OCI-LY3 (cell line): ENCODE results near the gene GPC2.

ENCODE experiments used
- H2AFZ ChIP-seq: fragments of 200-600, 300-600 bp; shearing (Covaris generic); 2 replicates; pipeline ENCODE4 v1.6.0; 2014; ENCODE audit warnings: antibody characterized with exemption, low read depth, low read length
- H3K27ac ChIP-seq: fragments of 200-600, 300-600 bp; sonication (generic); 2 replicates; pipeline ENCODE4 v1.5.1; 2014; ENCODE audit warnings: mild to moderate bottlenecking, low read length, moderate library complexity, mixed read lengths
- H3K27me3 ChIP-seq: fragments of 200-600, 300-600 bp; sonication (generic); 2 replicates; pipeline ENCODE4 v1.6.1; 2014; ENCODE audit warnings: low read depth, low read length, mixed read lengths
- H3K36me3 ChIP-seq: fragments of 200-600, 300-600 bp; sonication (generic); replicated peaks from 2 replicates; pipeline ENCODE3; 2014; ENCODE audit warnings: low read depth, low read length, mixed read lengths
- H3K4me1 ChIP-seq: fragments of 300-600, 200-600 bp; sonication (generic); 2 replicates; pipeline ENCODE4 v1.6.1; 2014; ENCODE audit warnings: low read length, mixed read lengths
- H3K4me2 ChIP-seq: fragments of 200-600, 300-600 bp; sonication (generic); 2 replicates; pipeline ENCODE4 v1.6.1; 2014; ENCODE audit warnings: low read length, mixed read lengths
- H3K4me3 ChIP-seq: fragments of 300-600, 200-600 bp; sonication (generic); 2 replicates; pipeline ENCODE4 v1.5.1; 2014; ENCODE audit warnings: antibody characterized with exemption, mild to moderate bottlenecking, low read length, moderate library complexity
- H3K79me2 ChIP-seq: fragments of 300-600, 200-600 bp; shearing (Covaris generic); 2 replicates; pipeline ENCODE4 v1.6.1; 2014; ENCODE audit warnings: mild to moderate bottlenecking, low read length, mixed read lengths
- H3K9ac ChIP-seq: fragments of 300-600, 200-600 bp; shearing (Covaris generic); 2 replicates; pipeline ENCODE4 v1.6.0; 2014; ENCODE audit warnings: mild to moderate bottlenecking, low read length, moderate library complexity
- H3K9me3 ChIP-seq: fragments of 200-600, 300-600 bp; shearing (Covaris generic); 2 replicates; pipeline ENCODE4 v1.6.1; 2014; ENCODE audit warnings: low read length, mixed read lengths; ENCODE audit not compliant: insufficient read depth
- H4K20me1 ChIP-seq: fragments of 200-600, 300-600 bp; sonication (generic); 2 replicates; pipeline ENCODE4 v1.6.1; 2016; ENCODE audit warnings: low read length, mixed read lengths; ENCODE audit not compliant: insufficient read depth
- EZH2phosphoT487 ChIP-seq: fragments of 200-600 bp; shearing (Covaris generic); IDR thresholded peaks from 2 replicates; pipeline ENCODE4 v1.6.1; 2018; ENCODE audit warnings: antibody characterized with exemption, mixed run types, low read depth
- TF ChIP-seq, protein P1 (sequence below): fragments of 200-600, 300-600 bp; sonication (generic); IDR thresholded peaks from 2 replicates; pipeline ENCODE4 v1.5.1; 2014; ENCODE audit warnings: antibody characterized with exemption, low read length, low read depth

Gene GPC2

DNA sequence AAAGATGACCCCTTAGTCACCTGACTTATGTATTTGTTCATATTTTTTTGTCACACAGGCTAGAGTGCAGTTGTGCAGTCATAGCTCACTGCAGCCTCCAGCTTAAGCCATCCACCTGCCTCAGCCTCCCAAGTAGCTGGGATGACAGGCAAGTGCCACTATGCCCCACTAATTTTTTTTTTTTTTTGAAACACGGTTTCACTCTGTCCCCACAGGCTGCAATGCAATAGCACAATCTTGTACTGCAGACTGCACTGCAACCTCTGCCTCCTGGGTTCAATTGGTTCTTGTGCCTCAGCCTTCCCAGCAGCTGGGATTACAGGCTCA is 48.6 kb downstream of the GPC2 start:
- peaks cover 17% of the 10 kb centered on the region for H3K79me2 ChIP-seq
- peak overlapping the region; percentile 90 for H3K4me2 ChIP-seq
- peaks cover 19% of the 10 kb centered on the region for H3K4me1 ChIP-seq
- H3K27ac ChIP-seq, result no peak overlapping the region
- no peak overlapping the region for H2AFZ ChIP-seq
- H4K20me1 ChIP-seq, result no peaks in the 10 kb centered on the region
- H3K27me3 ChIP-seq, result no peaks in the 10 kb centered on the region
- H3K9ac ChIP-seq, result peak overlapping the region; percentile 96; the same call in 1 of the 2 replicates
- H3K36me3 ChIP-seq, result peaks cover 7% of the 10 kb centered on the region
- TF ChIP-seq, protein P1, sequence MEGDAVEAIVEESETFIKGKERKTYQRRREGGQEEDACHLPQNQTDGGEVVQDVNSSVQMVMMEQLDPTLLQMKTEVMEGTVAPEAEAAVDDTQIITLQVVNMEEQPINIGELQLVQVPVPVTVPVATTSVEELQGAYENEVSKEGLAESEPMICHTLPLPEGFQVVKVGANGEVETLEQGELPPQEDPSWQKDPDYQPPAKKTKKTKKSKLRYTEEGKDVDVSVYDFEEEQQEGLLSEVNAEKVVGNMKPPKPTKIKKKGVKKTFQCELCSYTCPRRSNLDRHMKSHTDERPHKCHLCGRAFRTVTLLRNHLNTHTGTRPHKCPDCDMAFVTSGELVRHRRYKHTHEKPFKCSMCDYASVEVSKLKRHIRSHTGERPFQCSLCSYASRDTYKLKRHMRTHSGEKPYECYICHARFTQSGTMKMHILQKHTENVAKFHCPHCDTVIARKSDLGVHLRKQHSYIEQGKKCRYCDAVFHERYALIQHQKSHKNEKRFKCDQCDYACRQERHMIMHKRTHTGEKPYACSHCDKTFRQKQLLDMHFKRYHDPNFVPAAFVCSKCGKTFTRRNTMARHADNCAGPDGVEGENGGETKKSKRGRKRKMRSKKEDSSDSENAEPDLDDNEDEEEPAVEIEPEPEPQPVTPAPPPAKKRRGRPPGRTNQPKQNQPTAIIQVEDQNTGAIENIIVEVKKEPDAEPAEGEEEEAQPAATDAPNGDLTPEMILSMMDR, result no peak
- no peak for TF ChIP-seq EZH2phosphoT487
- peak overlapping the region; percentile 97 for H3K4me3 ChIP-seq
- H3K9me3 ChIP-seq, result no peaks in the 10 kb centered on the region

DNA sequence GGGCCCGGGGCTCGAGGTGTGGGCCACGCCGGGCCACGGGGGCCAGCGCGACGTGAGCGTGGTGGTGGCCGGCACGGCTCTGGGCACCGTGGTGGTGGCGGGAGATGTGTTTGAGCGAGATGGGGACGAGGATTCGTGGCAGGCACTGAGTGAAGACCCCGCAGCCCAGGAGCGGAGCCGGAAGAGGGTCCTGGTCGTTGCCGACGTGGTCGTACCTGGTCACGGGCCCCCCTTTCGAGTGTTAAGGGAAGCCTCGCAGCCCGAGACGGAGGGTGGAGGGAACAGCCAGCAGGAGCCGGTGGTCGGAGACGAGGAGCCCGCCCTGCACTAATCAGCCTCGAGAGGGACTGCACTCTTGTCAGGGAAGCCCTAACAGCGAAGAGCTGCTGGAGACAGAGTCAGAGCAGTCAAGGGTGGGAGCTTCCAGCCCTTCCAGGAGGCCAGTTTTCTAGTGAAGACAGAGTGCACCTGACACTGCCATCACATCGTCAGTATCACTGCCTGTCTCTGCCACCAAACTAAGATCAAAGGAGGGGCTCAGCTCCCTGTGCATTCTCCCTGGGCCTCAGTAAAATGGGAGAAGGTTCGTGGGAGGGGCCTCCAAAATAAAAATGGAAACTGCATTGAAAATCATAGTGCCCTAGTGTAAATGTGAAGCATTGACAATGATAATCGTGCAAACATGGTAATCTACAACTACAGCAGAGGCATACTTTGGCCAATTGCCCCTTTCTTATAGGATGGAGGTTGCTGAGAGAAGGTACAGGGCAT is 49.1 kb downstream of the GPC2 start:
- TF ChIP-seq EZH2phosphoT487, result no peak
- TF ChIP-seq, protein P1, result no peak
- H2AFZ ChIP-seq, result peak overlapping the region; percentile 81
- H3K9ac ChIP-seq, result peak overlapping the region; percentile 96
- H3K27ac ChIP-seq, result peak overlapping the region; percentile 94
- H3K79me2 ChIP-seq, result peaks cover 17% of the 10 kb centered on the region
- peaks cover 19% of the 10 kb centered on the region for H3K4me1 ChIP-seq
- no peaks in the 10 kb centered on the region for H4K20me1 ChIP-seq
- peak overlapping the region; percentile 90 for H3K4me2 ChIP-seq
- H3K4me3 ChIP-seq, result peak overlapping the region; percentile 97
- H3K36me3 ChIP-seq, result peaks cover 7% of the 10 kb centered on the region
- no peaks in the 10 kb centered on the region for H3K9me3 ChIP-seq
- H3K27me3 ChIP-seq, result no peaks in the 10 kb centered on the region

DNA sequence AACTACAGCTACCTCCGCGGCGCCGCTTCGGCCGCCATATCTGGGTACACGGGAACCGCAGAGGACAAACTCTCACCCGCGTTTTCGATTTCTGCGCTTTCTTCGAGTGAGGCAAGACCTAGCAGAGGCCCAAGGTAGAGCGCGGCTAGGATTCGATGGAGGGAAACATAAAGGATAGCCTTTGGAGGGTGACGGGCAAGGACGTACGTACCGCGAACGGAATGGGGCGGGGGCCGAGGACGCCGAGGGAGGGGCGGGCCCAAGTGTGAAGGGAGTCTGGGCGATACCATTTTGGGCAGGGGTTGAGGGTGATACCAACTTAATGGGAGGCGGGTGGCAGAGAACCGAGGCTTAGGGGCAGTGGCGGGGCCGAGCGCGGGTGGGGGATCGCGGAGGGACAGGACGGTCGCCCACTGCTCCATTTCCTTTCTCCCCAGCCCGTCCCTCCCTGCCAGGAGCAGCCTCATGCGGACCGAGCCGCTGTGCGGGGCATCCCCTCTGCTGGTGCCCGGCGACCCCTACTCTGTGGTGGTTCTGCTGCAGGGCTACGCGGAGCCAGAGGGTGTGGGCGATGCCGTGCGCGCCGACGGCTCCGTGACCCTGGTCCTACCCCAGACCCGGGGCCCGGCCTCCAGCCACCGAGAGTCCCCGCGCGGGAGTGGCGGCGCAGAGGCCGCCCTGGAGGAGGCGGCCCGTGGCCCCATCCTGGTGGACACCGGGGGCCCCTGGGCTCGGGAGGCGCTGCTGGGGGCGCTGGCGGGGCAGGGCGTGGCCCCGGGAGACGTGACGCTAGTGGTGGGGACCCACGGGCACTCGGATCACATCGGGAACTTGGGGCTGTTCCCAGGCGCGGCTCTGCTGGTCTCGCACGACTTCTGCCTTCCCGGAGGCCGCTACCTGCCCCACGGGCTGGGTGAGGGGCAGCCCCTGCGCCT is 50.0 kb downstream of the GPC2 start, which contains the start of gene MBLAC1:
TSS of gene MBLAC1 (plus strand) at position 37 of the 935 bp plus-strand sequence. CDS start at position 466, 429 bp downstream.
- no peaks in the 10 kb centered on the region for H3K27me3 ChIP-seq
- H3K4me3 ChIP-seq, result peak within 1 kb of the TSS; percentile 97
- peaks cover 7% of the 10 kb centered on the region for H3K36me3 ChIP-seq
- peaks cover 16% of the 10 kb centered on the region for H3K4me1 ChIP-seq
- peak within 1 kb of the TSS; percentile 94 for H3K27ac ChIP-seq
- H3K9ac ChIP-seq, result peak within 1 kb of the TSS; percentile 96
- H2AFZ ChIP-seq, result peak within 1 kb of the TSS; percentile 92
- peaks cover 17% of the 10 kb centered on the region for H3K79me2 ChIP-seq
- no peaks in the 10 kb centered on the region for H3K9me3 ChIP-seq
- peak within 1 kb of the TSS; percentile 90 for H3K4me2 ChIP-seq
- no peaks in the 10 kb centered on the region for H4K20me1 ChIP-seq
- TF ChIP-seq, protein P1, result no peak
- TF ChIP-seq EZH2phosphoT487, result no peak
